Vagina (tissue), 2 donors: ENCODE measurements around the gene MRGPRX4. TPM values are rescaled to one million over a fixed set of nuclear protein-coding genes. Genes with fewer than 3 reads are reported as not detected.
"Not testable (repeated sequence)": the region's sequence is repeated elsewhere in the genome, so short reads cannot be mapped to it uniquely, and the experiment has no call there.

Source experiments
- DNase-seq, 2 donors: peaks; one replicate each; pipeline ENCODE4 v3.0.0-alpha.2; 2017; ENCODE audit errors: extremely low spot score in 2 of 2
- H3K27ac ChIP-seq: fragments of 200-600 bp; sonication (generic); one replicate; pipeline ENCODE4 v1.5.1; 2019
- H3K27me3 ChIP-seq: fragments of 200-600 bp; sonication (generic); one replicate; pipeline ENCODE4 v1.5.1; 2019
- H3K36me3 ChIP-seq, 2 donors: fragments of 200-600 bp; sonication (generic); one replicate each; pipeline ENCODE4 v1.5.1; 2017 to 2019
- H3K4me1 ChIP-seq: fragments of 200-600 bp; sonication (generic); one replicate; pipeline ENCODE4 v1.5.1; 2019
- H3K4me3 ChIP-seq, 2 donors: fragments of 200-600 bp; sonication (generic); 1 replicate in 1 of 2; 2 replicates in 1 of 2; pipeline ENCODE4 v1.5.1; 2016 to 2019
- H3K9me3 ChIP-seq: fragments of 200-600 bp; sonication (generic); one replicate; pipeline ENCODE4 v1.5.1; 2019
- POLR2A ChIP-seq, 2 donors: fragments of 450-650 bp; IDR thresholded peaks; one replicate each; pipeline ENCODE4 v1.6.1; 2017; ENCODE audit warnings: antibody characterized with exemption in 2 of 2, mild to moderate bottlenecking in 2 of 2, moderate library complexity in 2 of 2
- POLR2AphosphoS5 ChIP-seq, 2 donors: sonication (generic); formaldehyde crosslinking; IDR thresholded peaks; one replicate each; pipeline ENCODE4 v1.9.0; 2017; ENCODE audit warnings: antibody characterized with exemption in 2 of 2, mild to moderate bottlenecking in 2 of 2, low read depth in 1 of 2; ENCODE audit not compliant: insufficient read depth in 1 of 2
- intact Hi-C: fragments of 100-400 bp; cut with DNase I; formaldehyde crosslinking; loops from one replicate; pipeline ENCODE4 v1.15.1; 2023
- total RNA-seq: library from RNA; depleted of rRNA; stranded (reverse); fragments of >200 nt; gene quantifications from one replicate; pipeline ENCODE4 v1.2.3, GENCODE V29; 2016
- TF ChIP-seq, protein P1 (sequence below), 3 experiments: fragments of 450-650 bp in 2 of 3; fragments of 200-600 bp in 1 of 3; sonication (generic) in 1 of 3; IDR thresholded peaks; one replicate each; pipeline ENCODE4 v1.5.1; 2017 to 2019; ENCODE audit warnings: antibody characterized with exemption in 3 of 3, mild to moderate bottlenecking in 2 of 3, moderate library complexity in 2 of 3

The MRGPRX4 gene
- total RNA-seq, 1 donor from 2014 or later = not detected

GRCh38 chr11:18191376-18191775 lies 18.7 kb downstream of the MRGPRX4 start:
- no peak overlapping the region for H3K4me3 ChIP-seq
- H3K27ac ChIP-seq = no peak overlapping the region
- no peak for DNase-seq
- intact Hi-C loops = no loop called here
- H3K27me3 ChIP-seq = no peaks in the 10 kb centered on the region
- no peaks in the 10 kb centered on the region for H3K9me3 ChIP-seq
- no peaks in the 10 kb centered on the region for H3K36me3 ChIP-seq
- no peaks in the 10 kb centered on the region for H3K4me1 ChIP-seq
- TF ChIP-seq, protein P1, sequence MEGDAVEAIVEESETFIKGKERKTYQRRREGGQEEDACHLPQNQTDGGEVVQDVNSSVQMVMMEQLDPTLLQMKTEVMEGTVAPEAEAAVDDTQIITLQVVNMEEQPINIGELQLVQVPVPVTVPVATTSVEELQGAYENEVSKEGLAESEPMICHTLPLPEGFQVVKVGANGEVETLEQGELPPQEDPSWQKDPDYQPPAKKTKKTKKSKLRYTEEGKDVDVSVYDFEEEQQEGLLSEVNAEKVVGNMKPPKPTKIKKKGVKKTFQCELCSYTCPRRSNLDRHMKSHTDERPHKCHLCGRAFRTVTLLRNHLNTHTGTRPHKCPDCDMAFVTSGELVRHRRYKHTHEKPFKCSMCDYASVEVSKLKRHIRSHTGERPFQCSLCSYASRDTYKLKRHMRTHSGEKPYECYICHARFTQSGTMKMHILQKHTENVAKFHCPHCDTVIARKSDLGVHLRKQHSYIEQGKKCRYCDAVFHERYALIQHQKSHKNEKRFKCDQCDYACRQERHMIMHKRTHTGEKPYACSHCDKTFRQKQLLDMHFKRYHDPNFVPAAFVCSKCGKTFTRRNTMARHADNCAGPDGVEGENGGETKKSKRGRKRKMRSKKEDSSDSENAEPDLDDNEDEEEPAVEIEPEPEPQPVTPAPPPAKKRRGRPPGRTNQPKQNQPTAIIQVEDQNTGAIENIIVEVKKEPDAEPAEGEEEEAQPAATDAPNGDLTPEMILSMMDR (IDR thresholded peaks at IDR 0.05) = no peak
- no peak for TF ChIP-seq POLR2A (IDR thresholded peaks at IDR 0.05)
- TF ChIP-seq POLR2AphosphoS5 (IDR thresholded peaks at IDR 0.05; ENCODE audit: insufficient read depth in 1 of 2, low read depth in 1 of 2) = no peak

GRCh38 chr11:18193010-18193409 lies 20.4 kb downstream of the MRGPRX4 start:
- Histone ChIP-seq H3K27ac (no peak overlapping the region), H3K27me3 (no peaks in the 10 kb centered on the region), H3K9me3 (no peaks in the 10 kb centered on the region), H3K4me1 (no peaks in the 10 kb centered on the region), H3K4me3 (no peak overlapping the region), H3K36me3 (no peaks in the 10 kb centered on the region)
- TF ChIP-seq POLR2A (IDR thresholded peaks at IDR 0.05) (no peak), POLR2AphosphoS5 (IDR thresholded peaks at IDR 0.05; ENCODE audit: insufficient read depth in 1 of 2, low read depth in 1 of 2) (no peak)
- TF ChIP-seq, protein P1 (IDR thresholded peaks at IDR 0.05) = no peak
- intact Hi-C loops = no loop called here
- DNase-seq = no peak

DNA sequence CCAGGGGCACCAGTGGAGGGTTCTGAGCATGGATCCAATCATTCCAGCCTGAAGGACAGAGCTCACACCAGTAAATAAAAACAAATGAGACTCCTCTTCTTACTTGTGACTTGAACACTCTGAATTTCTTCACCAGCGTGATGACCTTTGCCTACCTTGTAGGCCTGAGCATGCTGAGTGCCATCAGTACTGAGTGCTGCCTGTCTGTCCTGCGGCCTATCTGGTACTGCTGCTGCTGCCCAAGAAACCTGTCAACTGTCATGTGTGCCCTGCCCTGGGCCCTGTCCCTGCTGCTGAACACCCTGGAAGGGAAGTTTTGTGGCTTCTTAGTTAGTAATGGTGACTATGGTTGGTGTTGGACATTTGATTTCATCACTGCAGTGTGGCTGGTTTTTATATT lies 23.9 kb downstream of the MRGPRX4 start:
- no peaks in the 10 kb centered on the region for H3K36me3 ChIP-seq
- intact Hi-C loops = no loop called here
- H3K27me3 ChIP-seq = no peaks in the 10 kb centered on the region
- DNase-seq = no peak
- H3K9me3 ChIP-seq = no peaks in the 10 kb centered on the region
- H3K27ac ChIP-seq = no peak overlapping the region
- TF ChIP-seq, protein P1 (IDR thresholded peaks at IDR 0.05) = no peak
- TF ChIP-seq POLR2AphosphoS5 (IDR thresholded peaks at IDR 0.05; ENCODE audit: insufficient read depth in 1 of 2, low read depth in 1 of 2) (no peak), POLR2A (IDR thresholded peaks at IDR 0.05) (no peak)
- no peaks in the 10 kb centered on the region for H3K4me1 ChIP-seq
- no peak overlapping the region for H3K4me3 ChIP-seq

DNA sequence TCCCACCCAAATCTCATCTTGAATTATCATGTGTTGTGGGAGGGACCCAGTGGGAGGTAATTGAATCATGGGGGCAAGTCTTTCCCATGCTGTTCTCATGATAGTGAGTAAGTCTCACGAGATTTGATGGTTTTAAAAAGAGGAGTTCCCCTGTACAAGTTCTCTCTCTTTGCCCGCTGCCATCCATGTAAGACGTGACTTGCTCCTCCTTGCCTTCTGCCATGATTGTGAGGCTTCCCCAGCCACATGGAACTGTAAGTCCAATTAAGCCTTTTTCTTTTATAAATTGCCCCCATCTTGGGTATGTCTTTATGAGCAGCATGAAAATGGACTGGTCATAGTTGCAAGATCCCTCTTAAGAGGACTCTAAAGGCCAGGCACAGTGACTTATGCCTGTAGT lies 25.1 kb downstream of the MRGPRX4 start:
- H3K4me1 ChIP-seq, H3K9me3 ChIP-seq, DNase-seq, H3K27ac ChIP-seq, H3K27me3 ChIP-seq, intact Hi-C loops, H3K4me3 ChIP-seq, H3K36me3 ChIP-seq: not testable (repeated sequence)

- Histone ChIP-seq H3K4me1 (no peaks in the 10 kb centered on the region), H3K36me3 (no peaks in the 10 kb centered on the region), H3K27me3 (no peaks in the 10 kb centered on the region), H3K27ac (no peak overlapping the region), H3K9me3 (no peaks in the 10 kb centered on the region), H3K4me3 (no peak overlapping the region)
- TF ChIP-seq, protein P1 (IDR thresholded peaks at IDR 0.05) = no peak
- TF ChIP-seq POLR2AphosphoS5 (IDR thresholded peaks at IDR 0.05; ENCODE audit: insufficient read depth in 1 of 2, low read depth in 1 of 2) = no peak
- TF ChIP-seq POLR2A (IDR thresholded peaks at IDR 0.05) = no peak
- intact Hi-C loops = no loop called here
- no peak for DNase-seq
These were observed 31.1 kb downstream of the MRGPRX4 start for GRCh38 chr11:18203723-18204122.

DNA sequence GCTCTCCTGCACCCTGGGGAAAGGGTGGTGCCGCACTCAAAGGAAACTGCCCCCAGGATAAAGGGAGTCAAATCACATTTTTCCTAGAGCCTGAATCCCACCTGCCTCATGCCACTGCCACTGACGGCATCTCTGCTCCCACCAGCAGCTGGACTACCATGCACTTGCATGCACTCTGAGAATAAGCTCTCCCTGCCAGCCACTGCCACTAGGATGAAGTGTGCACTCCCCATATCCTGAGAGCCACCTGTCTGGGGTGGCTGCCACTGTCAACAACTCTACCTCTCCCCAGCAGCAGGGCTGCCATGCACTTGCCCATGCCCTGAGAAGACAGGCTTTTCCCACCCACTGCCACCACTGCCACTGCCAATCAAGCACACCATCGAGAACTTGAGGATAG lies 31.6 kb downstream of the MRGPRX4 start:
- intact Hi-C loops = no loop called here
- Histone ChIP-seq H3K4me3 (no peak overlapping the region), H3K4me1 (no peaks in the 10 kb centered on the region), H3K27me3 (no peaks in the 10 kb centered on the region), H3K36me3 (no peaks in the 10 kb centered on the region), H3K27ac (no peak overlapping the region), H3K9me3 (no peaks in the 10 kb centered on the region)
- DNase-seq = no peak
- TF ChIP-seq, protein P1 (IDR thresholded peaks at IDR 0.05) = no peak
- TF ChIP-seq POLR2AphosphoS5 (IDR thresholded peaks at IDR 0.05; ENCODE audit: insufficient read depth in 1 of 2, low read depth in 1 of 2) (no peak), POLR2A (IDR thresholded peaks at IDR 0.05) (no peak)
